ENCODE data around the gene AMBRA1. TPM values are rescaled to one million over a fixed set of nuclear protein-coding genes. Genes with fewer than 3 reads are reported as not detected.

The AMBRA1 gene
- total and polyA plus RNA-seq, 11 donors: 5.6 to 23.5 (median 16.2) TPM

DNA sequence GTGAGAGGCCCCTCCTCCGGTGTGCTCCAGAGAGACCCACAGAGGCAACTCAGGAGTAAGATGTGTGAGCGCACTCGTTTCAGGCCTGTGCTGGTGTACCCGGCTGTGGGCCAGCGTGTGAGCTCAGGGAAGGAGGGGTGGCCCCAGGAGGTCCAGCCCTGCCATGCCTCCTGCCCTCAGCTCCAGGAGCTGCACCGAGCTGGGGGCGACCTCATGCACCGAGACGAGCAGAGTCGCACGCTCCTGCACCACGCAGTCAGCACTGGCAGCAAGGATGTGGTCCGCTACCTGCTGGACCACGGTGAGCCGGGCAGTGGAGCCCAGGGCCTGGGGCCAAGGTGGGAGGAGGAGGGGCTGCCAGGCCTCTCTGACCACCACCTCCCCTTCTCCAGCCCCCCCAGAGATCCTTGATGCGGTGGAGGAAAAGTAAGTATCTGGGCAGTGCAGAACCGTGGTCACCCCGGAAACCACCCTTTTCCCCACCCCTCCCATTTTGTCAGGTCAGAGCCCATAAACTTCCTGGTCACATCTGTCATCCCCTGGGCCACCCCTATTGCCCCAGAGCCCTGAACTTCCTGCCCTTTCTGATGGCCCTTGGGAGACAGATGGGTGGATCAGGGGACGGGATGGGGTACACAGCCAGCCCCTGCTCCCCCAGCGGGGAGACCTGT, 214.9 kb downstream of the AMBRA1 start:
- Histone ChIP-seq H3K27ac (peak overlapping the region in 2 of 12 donors; percentile 81 to 84), H3K36me3 (peaks cover 0 to 43% (median 40%) of the 10 kb centered on the region in 9 donors), H3K4me3 (no peak overlapping the region), H3K9me3 (no peaks in the 10 kb centered on the region), H3K4me1 (peaks cover 0 to 32% (median 16%) of the 10 kb centered on the region in 12 donors), H3K27me3 (peaks cover 0 to 13% (median 0%) of the 10 kb centered on the region in 9 donors)
- DNase-seq: peak in 1 of 5 donors; percentile 51
- TF ChIP-seq POLR2A (IDR thresholded peaks at IDR 0.05): no peak
- TF ChIP-seq, protein P1, sequence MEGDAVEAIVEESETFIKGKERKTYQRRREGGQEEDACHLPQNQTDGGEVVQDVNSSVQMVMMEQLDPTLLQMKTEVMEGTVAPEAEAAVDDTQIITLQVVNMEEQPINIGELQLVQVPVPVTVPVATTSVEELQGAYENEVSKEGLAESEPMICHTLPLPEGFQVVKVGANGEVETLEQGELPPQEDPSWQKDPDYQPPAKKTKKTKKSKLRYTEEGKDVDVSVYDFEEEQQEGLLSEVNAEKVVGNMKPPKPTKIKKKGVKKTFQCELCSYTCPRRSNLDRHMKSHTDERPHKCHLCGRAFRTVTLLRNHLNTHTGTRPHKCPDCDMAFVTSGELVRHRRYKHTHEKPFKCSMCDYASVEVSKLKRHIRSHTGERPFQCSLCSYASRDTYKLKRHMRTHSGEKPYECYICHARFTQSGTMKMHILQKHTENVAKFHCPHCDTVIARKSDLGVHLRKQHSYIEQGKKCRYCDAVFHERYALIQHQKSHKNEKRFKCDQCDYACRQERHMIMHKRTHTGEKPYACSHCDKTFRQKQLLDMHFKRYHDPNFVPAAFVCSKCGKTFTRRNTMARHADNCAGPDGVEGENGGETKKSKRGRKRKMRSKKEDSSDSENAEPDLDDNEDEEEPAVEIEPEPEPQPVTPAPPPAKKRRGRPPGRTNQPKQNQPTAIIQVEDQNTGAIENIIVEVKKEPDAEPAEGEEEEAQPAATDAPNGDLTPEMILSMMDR (IDR thresholded peaks at IDR 0.05): no peak
- intact Hi-C loops (cut with DNase I): no loop called here
- 66 to 80% (median 73%) methylated on average over 12 to 20 of the region's 20 CpGs for WGBS, 4 donors
- peak in 2 of 4 donors; percentile 1 to 2 for ATAC-seq

DNA sequence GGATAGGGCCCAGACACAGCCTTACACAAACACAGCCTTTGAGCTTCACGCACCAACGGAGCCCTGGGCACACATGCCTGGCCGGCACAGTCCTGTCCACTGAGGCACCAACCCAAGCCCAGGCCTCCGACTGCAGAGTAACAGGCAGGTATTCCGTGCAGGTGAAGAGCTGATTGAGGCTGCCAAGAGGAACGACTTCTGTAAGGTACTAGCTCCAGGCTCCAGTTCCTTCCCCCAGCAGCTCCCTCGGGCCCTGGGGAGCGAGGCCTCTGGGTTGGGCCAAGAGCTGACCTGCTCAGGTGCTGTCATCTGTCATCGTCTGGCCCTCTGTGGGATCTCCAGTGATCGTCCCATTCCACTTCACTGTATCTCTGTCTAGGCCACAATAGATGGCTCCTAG, 215.5 kb downstream of the AMBRA1 start:
- Histone ChIP-seq H3K9me3 (no peaks in the 10 kb centered on the region), H3K4me1 (peaks cover 0 to 32% (median 16%) of the 10 kb centered on the region in 12 donors), H3K36me3 (peaks cover 0 to 50% (median 46%) of the 10 kb centered on the region in 9 donors), H3K27ac (no peak overlapping the region), H3K4me3 (no peak overlapping the region), H3K27me3 (peaks cover 0 to 13% (median 0%) of the 10 kb centered on the region in 9 donors)
- WGBS, 4 donors: 74 to 93% (median 85%) methylated on average over 7 to 10 of the region's 10 CpGs
- DNase-seq: peak in 1 of 5 donors; percentile 46
- intact Hi-C loops (cut with DNase I): no loop called here
- ATAC-seq: no peak
- TF ChIP-seq, protein P1 (IDR thresholded peaks at IDR 0.05): no peak
- TF ChIP-seq POLR2A (IDR thresholded peaks at IDR 0.05): no peak

DNA sequence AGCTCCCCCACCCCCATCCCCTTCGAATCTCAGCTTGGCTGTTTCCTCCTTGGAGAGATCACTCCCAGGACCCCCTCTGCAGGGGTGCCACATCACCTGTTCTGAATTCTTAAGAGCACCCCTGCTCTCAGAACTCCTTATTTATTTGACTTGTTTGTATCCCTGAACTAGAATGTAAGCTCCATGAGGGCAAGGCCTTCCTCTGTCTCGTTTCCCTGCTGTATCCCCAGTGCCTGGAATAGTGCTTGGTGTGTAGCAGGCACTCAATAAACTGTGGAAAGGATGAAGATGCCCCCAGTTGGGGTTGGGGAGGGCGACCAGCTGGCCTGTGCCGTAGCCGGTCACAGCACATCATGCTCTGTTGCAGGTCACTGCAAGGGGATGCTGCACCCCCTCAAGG, 216.0 kb downstream of the AMBRA1 start:
- Histone ChIP-seq H3K27ac (no peak overlapping the region), H3K36me3 (peaks cover 0 to 55% (median 49%) of the 10 kb centered on the region in 9 donors), H3K4me1 (peaks cover 0 to 28% (median 16%) of the 10 kb centered on the region in 12 donors), H3K9me3 (no peaks in the 10 kb centered on the region), H3K4me3 (no peak overlapping the region), H3K27me3 (peaks cover 0 to 12% (median 0%) of the 10 kb centered on the region in 9 donors)
- WGBS, 4 donors: 89 to 96% (median 94%) methylated on average over 5 of the region's 5 CpGs
- ATAC-seq (no peak), DNase-seq (no peak)
- no peak for TF ChIP-seq POLR2A (IDR thresholded peaks at IDR 0.05)
- TF ChIP-seq, protein P1 (IDR thresholded peaks at IDR 0.05): no peak
- intact Hi-C loops (cut with DNase I): no loop called here

DNA sequence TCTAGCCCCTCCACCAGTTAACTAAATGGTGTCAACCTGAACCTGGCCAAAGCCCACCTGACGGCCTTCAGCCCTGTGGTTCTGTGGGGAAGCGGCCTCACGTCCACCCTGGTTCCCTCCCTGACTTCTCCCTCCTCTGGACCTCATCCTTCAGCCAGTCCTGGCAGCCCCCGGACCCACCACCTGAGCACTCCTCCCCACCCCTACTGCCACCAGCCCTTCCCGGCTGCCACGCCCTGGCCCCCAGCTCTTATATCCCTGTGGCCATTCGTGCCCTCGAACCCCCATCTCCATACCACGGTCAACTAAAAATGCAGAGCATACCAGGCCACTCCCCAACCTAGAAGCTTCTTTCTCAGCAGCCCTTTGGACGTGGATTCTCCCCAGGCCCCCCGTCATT, 216.5 kb downstream of the AMBRA1 start:
- Histone ChIP-seq H3K36me3 (peaks cover 0 to 60% (median 55%) of the 10 kb centered on the region in 9 donors), H3K9me3 (no peaks in the 10 kb centered on the region), H3K27ac (no peak overlapping the region), H3K4me1 (peaks cover 0 to 23% (median 13%) of the 10 kb centered on the region in 12 donors), H3K4me3 (no peak overlapping the region), H3K27me3 (peaks cover 0 to 6% (median 0%) of the 10 kb centered on the region in 9 donors)
- intact Hi-C loops (cut with DNase I): no loop called here
- DNase-seq (no peak), ATAC-seq (no peak)
- TF ChIP-seq, protein P1 (IDR thresholded peaks at IDR 0.05): no peak
- WGBS, 4 donors: 92 to 95% (median 95%) methylated on average over 11 of the region's 11 CpGs
